GM18526 (cell line): Measurements from ENCODE around the gene ABI1.

ENCODE experiments used
- POLR2A ChIP-seq: IDR thresholded peaks from 3 replicates; pipeline ENCODE4 v1.6.1; 2011; ENCODE audit not compliant: insufficient read length; ENCODE audit errors: extremely low read depth

The ABI1 gene

GRCh38 chr10:26857991-26858706 is 2.6 kb downstream of the ABI1 start:
- TF ChIP-seq POLR2A, result no peak

- no peak for TF ChIP-seq POLR2A
These were observed 5.6 kb downstream of the ABI1 start for GRCh38 chr10:26855186-26855585.

GRCh38 chr10:26854524-26854923 is 6.2 kb downstream of the ABI1 start:
- TF ChIP-seq POLR2A, result no peak

GRCh38 chr10:26844396-26844975 is 16.3 kb downstream of the ABI1 start:
- TF ChIP-seq POLR2A, result no peak

- no peak for TF ChIP-seq POLR2A
These were observed 17.0 kb downstream of the ABI1 start for GRCh38 chr10:26843736-26844135.

- TF ChIP-seq POLR2A, result no peak
These were observed 18.9 kb downstream of the ABI1 start for GRCh38 chr10:26841733-26842317.

- TF ChIP-seq POLR2A, result no peak
These were observed 19.6 kb downstream of the ABI1 start for GRCh38 chr10:26840938-26841732.

- no peak for TF ChIP-seq POLR2A
These were observed 20.7 kb downstream of the ABI1 start for GRCh38 chr10:26839966-26840627.

GRCh38 chr10:26837139-26837538 is 23.6 kb downstream of the ABI1 start:
- TF ChIP-seq POLR2A, result no peak

GRCh38 chr10:26835025-26835424 is 25.7 kb downstream of the ABI1 start:
- TF ChIP-seq POLR2A, result no peak

GRCh38 chr10:26832960-26833359 is 27.8 kb downstream of the ABI1 start:
- TF ChIP-seq POLR2A, result no peak

GRCh38 chr10:26831936-26832335 is 28.8 kb downstream of the ABI1 start:
- no peak for TF ChIP-seq POLR2A

- TF ChIP-seq POLR2A, result no peak
These were observed 30.8 kb downstream of the ABI1 start for GRCh38 chr10:26829810-26830515.

- no peak for TF ChIP-seq POLR2A
These were observed 36.6 kb downstream of the ABI1 start for GRCh38 chr10:26824015-26824690.
